Measurements from ENCODE around the gene ADRB1.

Gene ADRB1

DNA sequence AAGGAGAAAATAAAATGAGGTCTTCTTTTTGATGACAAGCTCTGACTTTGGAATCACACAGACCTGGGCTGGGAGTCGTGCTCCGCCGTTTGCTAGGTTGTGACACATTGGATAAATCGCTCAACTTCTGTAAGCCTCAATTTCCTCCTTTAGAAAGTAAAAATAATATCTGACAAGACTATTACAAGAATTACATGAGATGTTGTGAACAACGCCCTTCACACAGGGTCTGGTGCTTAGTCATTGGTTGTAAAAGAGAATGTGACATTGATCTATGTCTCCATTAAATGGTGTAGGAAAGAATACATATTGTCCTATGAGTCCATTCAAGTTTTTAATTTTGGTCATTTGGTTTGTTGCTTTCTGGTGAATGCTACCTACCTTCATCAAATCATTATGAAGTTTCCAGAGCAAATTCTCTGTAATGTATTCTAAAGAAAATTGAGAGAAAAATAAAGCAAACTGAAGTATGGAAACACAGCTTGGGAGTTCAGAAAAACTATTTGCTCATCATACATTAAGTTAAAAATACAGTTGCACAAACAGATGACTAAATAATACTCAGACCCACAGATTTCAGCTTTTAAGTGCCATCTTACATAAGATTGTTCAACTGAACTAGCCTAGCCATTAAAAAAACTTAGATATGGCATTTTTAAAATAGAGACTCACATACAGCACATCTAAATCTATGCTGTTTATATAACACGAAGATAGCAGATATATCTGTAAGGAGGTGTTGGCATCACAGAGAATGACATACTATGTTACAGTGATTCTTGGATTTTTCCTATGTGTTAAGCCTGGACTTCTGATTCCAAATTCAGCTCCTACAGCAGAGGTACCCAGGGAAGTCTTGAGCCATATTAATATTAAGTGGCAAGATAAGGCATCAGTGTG lies 12.3 kb upstream of the ADRB1 start:
- H3K27me3 Mint-ChIP-seq: peaks cover 14 to 28% of the 10 kb centered on the region in 2 donors
- H3K4me3 Mint-ChIP-seq: no peak overlapping the region
- no peaks in the 10 kb centered on the region for H3K9me3 Mint-ChIP-seq
- peaks cover 5 to 7% of the 10 kb centered on the region in 2 donors for H3K4me1 Mint-ChIP-seq (ENCODE audit: low read depth in 2 of 2)
- no peak for DNase-seq
- no peak overlapping the region for H3K27ac Mint-ChIP-seq
- no peaks in the 10 kb centered on the region for H3K36me3 Mint-ChIP-seq (ENCODE audit: insufficient read depth)
- no peak for ATAC-seq (replicated peaks)

DNA sequence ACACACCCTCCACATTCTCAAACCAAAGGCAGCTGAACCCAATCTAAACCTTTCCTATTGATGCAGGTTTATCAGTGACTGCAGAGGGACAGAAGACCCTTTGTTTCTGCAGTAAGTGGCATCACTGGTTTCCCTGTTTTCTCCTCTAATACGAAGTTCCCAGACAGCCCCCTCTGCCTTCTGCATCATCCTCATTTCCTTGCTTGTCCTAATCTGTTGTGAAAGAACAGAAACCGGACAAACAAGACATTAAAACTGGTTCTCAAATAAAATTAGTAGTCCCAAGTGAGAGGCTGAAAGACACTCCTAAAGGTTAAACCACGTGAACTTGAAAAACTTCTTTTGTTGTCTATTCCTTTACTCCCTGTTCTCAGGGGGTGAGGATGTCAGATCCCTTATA lies 10.1 kb upstream of the ADRB1 start:
- Mint-ChIP-seq H3K27me3 (peaks cover 13 to 31% of the 10 kb centered on the region in 2 donors), H3K4me1 (ENCODE audit: low read depth in 2 of 2) (peaks cover 5 to 7% of the 10 kb centered on the region in 2 donors), H3K36me3 (ENCODE audit: insufficient read depth) (no peaks in the 10 kb centered on the region), H3K4me3 (no peak overlapping the region), H3K9me3 (no peaks in the 10 kb centered on the region), H3K27ac (no peak overlapping the region)
- no peak for DNase-seq
- ATAC-seq (replicated peaks): no peak

DNA sequence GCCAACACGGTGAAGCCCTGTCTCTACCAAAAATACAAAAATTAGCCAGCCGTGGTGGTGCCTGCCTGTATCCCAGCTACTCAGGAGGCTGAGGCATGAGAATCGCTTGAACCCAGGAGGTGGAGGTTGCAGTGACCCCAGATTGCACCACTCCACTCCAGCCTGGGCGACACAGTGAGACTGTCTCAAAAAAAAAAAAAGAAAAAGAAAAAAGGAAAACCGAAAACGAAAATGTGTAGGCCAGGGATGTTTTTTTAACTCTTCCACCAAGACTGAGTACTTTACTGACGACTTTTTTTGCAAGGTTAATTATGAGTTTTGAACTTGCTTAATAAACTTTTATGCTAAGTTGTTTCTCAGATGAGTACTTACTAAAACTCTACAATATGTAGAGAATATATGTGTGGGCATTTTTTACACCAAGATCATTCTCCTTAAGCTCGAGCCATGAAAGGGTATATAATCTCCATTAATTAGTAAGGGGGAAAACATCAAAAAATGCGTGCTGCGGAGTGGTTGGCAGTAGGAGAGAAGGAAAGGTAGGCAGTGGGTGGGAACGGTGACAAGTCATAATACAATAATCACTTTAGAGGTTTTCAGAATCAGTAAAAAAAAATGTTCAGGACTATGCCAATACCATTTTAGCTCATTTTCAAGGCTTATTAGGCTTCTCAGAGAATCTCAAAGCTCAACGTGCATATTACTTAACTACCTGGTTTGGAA lies 8.6 kb upstream of the ADRB1 start:
- Mint-ChIP-seq H3K27me3 (peaks cover 12 to 26% of the 10 kb centered on the region in 2 donors), H3K9me3 (no peaks in the 10 kb centered on the region), H3K27ac (no peak overlapping the region), H3K4me1 (ENCODE audit: low read depth in 2 of 2) (peaks cover under 1% of the 10 kb centered on the region in 2 donors), H3K36me3 (ENCODE audit: insufficient read depth) (no peaks in the 10 kb centered on the region), H3K4me3 (no peak overlapping the region)
- DNase-seq (no peak), ATAC-seq (replicated peaks) (no peak)

DNA sequence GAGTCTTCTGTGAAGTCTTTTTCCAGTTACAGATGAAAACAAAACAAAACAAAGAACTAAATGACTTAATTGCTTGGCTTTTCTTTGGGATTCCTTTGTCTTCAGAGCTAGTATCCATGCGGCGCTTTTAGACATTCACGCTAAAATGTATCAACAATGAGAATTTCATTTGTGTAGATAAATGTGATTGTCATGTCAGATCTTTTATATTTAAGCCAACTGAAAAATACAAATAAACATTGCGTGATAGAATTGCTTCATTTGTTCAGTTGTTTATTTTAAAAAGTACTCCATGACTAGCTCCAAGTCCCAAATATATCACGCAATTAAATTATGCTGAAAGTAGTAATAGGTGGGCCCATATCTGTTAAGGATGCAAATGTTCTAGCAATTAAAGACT lies 7.9 kb upstream of the ADRB1 start:
- ATAC-seq (replicated peaks) (no peak), DNase-seq (no peak)
- H3K27me3 Mint-ChIP-seq: peaks cover 17 to 31% of the 10 kb centered on the region in 2 donors
- H3K36me3 Mint-ChIP-seq (ENCODE audit: insufficient read depth): no peaks in the 10 kb centered on the region
- H3K27ac Mint-ChIP-seq: no peak overlapping the region
- no peaks in the 10 kb centered on the region for H3K4me1 Mint-ChIP-seq (ENCODE audit: low read depth in 2 of 2)
- H3K4me3 Mint-ChIP-seq: no peak overlapping the region
- no peaks in the 10 kb centered on the region for H3K9me3 Mint-ChIP-seq

DNA sequence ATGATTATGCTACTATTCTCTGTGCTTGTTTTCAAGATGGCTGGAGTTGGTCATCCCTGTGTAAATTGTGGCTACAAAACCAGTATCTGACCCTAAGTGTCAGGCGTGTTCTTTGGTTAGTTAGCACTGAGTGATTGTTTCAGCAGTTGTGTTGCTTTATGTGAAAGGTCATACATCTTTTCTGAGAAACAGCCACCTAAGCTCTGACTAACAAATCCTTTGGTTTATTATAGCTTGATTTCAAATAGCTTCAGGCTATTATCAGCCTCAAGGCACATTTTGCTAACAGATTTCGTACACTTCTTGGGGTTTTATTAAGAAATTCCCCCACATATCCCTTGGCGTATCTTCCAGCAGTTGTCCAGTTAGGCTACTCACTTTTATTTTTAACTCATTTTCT lies 4.8 kb upstream of the ADRB1 start:
- DNase-seq (no peak), ATAC-seq (replicated peaks) (no peak)
- H3K27ac Mint-ChIP-seq: no peak overlapping the region
- no peaks in the 10 kb centered on the region for H3K9me3 Mint-ChIP-seq
- peaks cover 37 to 47% of the 10 kb centered on the region in 2 donors for H3K27me3 Mint-ChIP-seq
- peaks cover 0 to 5% of the 10 kb centered on the region in 2 donors for H3K4me1 Mint-ChIP-seq (ENCODE audit: low read depth in 2 of 2)
- H3K4me3 Mint-ChIP-seq: no peak overlapping the region
- no peaks in the 10 kb centered on the region for H3K36me3 Mint-ChIP-seq (ENCODE audit: insufficient read depth)

DNA sequence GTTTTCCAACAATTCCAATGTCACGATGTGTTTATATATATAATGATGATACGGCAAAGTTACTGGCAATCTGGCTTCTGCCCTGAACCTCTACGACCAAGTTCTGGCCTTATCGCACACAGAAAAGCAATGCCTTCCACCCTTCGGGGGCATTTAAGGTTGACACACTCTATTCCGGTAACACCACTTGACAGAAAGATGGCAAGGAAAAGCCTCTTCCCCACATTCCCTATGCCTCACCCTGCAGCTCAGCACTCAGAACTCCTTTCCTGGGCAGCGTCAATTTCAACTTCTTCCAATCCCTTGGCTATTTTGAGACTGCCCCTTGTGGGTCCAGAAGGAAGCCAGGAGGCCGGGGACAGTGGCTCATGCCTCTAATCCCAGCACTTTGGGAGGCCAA lies 2.5 kb upstream of the ADRB1 start:
- peaks cover 52 to 67% of the 10 kb centered on the region in 2 donors for H3K27me3 Mint-ChIP-seq

DNA sequence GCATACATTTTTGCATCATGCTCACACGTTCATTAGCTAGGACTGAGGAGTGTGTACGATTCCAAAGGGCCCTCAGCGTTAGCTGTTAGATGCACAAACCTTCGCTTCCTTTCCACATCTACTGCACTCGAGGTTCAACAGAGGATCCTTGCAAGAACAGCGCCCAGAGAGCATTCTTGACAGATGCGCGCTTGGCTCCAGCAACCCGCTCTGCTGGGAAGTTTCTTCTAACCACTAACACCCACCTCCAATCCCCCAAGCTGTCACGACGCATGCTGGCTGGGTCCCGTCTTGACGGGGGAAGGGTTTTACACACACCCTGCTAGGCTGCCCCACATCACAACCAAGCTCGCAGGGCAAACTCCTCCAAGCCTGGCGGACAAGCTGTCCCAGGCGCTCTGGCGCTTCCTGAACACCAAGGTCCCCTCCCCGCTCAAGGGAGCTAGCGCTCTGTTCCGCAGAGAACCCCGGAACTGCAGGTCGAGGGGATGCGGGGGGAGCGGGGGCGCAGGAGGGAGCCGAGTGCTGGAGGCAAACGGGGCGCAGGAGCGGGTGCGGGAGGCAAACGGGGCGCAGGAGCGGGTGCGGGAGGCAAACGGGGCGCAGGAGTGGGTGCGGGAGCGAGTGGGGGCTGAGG lies 653 bp upstream of the ADRB1 start:
- Mint-ChIP-seq H3K4me1 (ENCODE audit: low read depth in 2 of 2) (peaks cover 8 to 9% of the 10 kb centered on the region in 2 donors), H3K9me3 (no peaks in the 10 kb centered on the region), H3K27ac (no peak overlapping the region), H3K36me3 (ENCODE audit: insufficient read depth) (peaks cover 11% of the 10 kb centered on the region), H3K27me3 (peaks cover 56 to 78% of the 10 kb centered on the region in 2 donors), H3K4me3 (peak overlapping the region; percentile 80 to 85)
- peak; percentile 34 for ATAC-seq (replicated peaks)
- peak; percentile 7 to 20 (median 11) for DNase-seq

More for the DNA sequence above, 2.5 kb upstream of the ADRB1 start:
- Mint-ChIP-seq H3K27ac (no peak overlapping the region), H3K9me3 (no peaks in the 10 kb centered on the region), H3K36me3 (ENCODE audit: insufficient read depth) (peaks cover 10% of the 10 kb centered on the region), H3K4me3 (no peak overlapping the region), H3K4me1 (ENCODE audit: low read depth in 2 of 2) (peaks cover 8 to 9% of the 10 kb centered on the region in 2 donors)
- ATAC-seq (replicated peaks): no peak
- no peak for DNase-seq

DNA sequence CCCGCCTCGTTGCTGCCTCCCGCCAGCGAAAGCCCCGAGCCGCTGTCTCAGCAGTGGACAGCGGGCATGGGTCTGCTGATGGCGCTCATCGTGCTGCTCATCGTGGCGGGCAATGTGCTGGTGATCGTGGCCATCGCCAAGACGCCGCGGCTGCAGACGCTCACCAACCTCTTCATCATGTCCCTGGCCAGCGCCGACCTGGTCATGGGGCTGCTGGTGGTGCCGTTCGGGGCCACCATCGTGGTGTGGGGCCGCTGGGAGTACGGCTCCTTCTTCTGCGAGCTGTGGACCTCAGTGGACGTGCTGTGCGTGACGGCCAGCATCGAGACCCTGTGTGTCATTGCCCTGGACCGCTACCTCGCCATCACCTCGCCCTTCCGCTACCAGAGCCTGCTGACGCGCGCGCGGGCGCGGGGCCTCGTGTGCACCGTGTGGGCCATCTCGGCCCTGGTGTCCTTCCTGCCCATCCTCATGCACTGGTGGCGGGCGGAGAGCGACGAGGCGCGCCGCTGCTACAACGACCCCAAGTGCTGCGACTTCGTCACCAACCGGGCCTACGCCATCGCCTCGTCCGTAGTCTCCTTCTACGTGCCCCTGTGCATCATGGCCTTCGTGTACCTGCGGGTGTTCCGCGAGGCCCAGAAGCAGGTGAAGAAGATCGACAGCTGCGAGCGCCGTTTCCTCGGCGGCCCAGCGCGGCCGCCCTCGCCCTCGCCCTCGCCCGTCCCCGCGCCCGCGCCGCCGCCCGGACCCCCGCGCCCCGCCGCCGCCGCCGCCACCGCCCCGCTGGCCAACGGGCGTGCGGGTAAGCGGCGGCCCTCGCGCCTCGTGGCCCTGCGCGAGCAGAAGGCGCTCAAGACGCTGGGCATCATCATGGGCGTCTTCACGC lies 825 bp downstream of the ADRB1 start:
- no peak for DNase-seq
- Mint-ChIP-seq H3K36me3 (ENCODE audit: insufficient read depth) (peaks cover 11% of the 10 kb centered on the region), H3K27ac (peak overlapping the region in 1 of 2 donors; percentile 64), H3K9me3 (no peaks in the 10 kb centered on the region), H3K4me3 (peak overlapping the region; percentile 81 to 86), H3K4me1 (ENCODE audit: low read depth in 2 of 2) (peaks cover 8 to 9% of the 10 kb centered on the region in 2 donors), H3K27me3 (peaks cover 58 to 78% of the 10 kb centered on the region in 2 donors)
- no peak for ATAC-seq (replicated peaks)

DNA sequence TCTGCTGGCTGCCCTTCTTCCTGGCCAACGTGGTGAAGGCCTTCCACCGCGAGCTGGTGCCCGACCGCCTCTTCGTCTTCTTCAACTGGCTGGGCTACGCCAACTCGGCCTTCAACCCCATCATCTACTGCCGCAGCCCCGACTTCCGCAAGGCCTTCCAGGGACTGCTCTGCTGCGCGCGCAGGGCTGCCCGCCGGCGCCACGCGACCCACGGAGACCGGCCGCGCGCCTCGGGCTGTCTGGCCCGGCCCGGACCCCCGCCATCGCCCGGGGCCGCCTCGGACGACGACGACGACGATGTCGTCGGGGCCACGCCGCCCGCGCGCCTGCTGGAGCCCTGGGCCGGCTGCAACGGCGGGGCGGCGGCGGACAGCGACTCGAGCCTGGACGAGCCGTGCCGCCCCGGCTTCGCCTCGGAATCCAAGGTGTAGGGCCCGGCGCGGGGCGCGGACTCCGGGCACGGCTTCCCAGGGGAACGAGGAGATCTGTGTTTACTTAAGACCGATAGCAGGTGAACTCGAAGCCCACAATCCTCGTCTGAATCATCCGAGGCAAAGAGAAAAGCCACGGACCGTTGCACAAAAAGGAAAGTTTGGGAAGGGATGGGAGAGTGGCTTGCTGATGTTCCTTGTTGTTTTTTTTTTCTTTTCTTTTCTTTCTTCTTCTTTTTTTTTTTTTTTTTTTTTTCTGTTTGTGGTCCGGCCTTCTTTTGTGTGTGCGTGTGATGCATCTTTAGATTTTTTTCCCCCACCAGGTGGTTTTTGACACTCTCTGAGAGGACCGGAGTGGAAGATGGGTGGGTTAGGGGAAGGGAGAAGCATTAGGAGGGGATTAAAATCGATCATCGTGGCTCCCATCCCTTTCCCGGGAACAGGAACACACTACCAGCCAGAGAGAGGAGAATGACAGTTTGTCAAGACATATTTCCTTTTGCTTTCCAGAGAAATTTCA lies 1.7 kb downstream of the ADRB1 start:
- Mint-ChIP-seq H3K27me3 (peaks cover 56 to 80% of the 10 kb centered on the region in 2 donors), H3K9me3 (no peaks in the 10 kb centered on the region), H3K4me1 (ENCODE audit: low read depth in 2 of 2) (peaks cover 8 to 9% of the 10 kb centered on the region in 2 donors), H3K4me3 (peak overlapping the region; percentile 76 to 86), H3K27ac (peak overlapping the region; percentile 64 to 83), H3K36me3 (ENCODE audit: insufficient read depth) (peaks cover 11% of the 10 kb centered on the region)
- DNase-seq: peak in 2 of 3 experiments; percentile 7 to 13
- ATAC-seq (replicated peaks): peak; percentile 46

DNA sequence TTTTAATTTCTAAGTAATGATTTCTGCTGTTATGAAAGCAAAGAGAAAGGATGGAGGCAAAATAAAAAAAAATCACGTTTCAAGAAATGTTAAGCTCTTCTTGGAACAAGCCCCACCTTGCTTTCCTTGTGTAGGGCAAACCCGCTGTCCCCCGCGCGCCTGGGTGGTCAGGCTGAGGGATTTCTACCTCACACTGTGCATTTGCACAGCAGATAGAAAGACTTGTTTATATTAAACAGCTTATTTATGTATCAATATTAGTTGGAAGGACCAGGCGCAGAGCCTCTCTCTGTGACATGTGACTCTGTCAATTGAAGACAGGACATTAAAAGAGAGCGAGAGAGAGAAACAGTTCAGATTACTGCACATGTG lies 2.4 kb downstream of the ADRB1 start:
- Mint-ChIP-seq H3K4me3 (peak overlapping the region; percentile 76 to 86), H3K4me1 (ENCODE audit: low read depth in 2 of 2) (peaks cover 8 to 9% of the 10 kb centered on the region in 2 donors), H3K9me3 (no peaks in the 10 kb centered on the region), H3K27ac (peak overlapping the region in 1 of 2 donors; percentile 83), H3K27me3 (peaks cover 59 to 80% of the 10 kb centered on the region in 2 donors), H3K36me3 (ENCODE audit: insufficient read depth) (peaks cover 11% of the 10 kb centered on the region)
- ATAC-seq (replicated peaks) (no peak), DNase-seq (no peak)

DNA sequence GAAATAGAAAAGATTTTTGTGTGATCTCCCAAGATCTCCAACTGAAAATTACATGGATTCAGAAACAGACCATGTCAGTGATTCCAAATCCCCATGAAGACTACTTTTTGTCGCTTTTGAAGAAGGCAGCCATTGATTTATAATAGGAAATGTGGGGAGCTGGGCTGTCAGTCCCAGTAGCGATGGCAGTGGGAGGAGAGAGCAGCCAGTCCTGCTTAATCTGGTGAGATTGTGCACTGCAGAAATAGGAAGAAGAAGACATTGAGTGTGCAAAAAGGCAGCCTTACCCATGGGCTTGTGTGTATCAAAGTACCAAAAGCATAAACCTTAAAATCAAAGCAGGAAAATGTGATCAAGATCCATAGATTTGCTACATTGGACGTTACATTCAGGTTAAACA lies 4.8 kb downstream of the ADRB1 start:
- ATAC-seq (replicated peaks) (no peak), DNase-seq (no peak)
- peaks cover 46 to 76% of the 10 kb centered on the region in 2 donors for H3K27me3 Mint-ChIP-seq
- no peaks in the 10 kb centered on the region for H3K9me3 Mint-ChIP-seq
- no peak overlapping the region for H3K27ac Mint-ChIP-seq
- peaks cover 3 to 9% of the 10 kb centered on the region in 2 donors for H3K4me1 Mint-ChIP-seq (ENCODE audit: low read depth in 2 of 2)
- no peak overlapping the region for H3K4me3 Mint-ChIP-seq
- H3K36me3 Mint-ChIP-seq (ENCODE audit: insufficient read depth): peaks cover 11% of the 10 kb centered on the region

DNA sequence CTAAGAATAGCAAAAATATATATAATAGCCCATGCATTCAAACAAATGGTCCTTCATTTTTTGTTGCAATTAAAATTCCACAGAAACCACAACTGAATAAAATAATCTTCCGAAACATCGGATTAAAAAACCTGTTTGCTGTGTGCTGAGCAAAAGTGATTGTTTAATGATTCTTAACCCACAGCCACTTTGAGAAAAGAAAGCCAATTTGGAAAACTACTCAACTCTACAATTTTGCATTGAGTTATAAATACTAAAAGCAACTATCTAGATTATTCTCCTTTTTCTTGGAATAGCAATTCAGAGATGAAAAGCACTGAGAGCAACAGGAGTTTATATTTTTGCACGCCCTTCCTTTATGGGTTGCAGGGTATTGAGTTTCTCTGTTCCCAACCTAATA lies 8.0 kb downstream of the ADRB1 start:
- Mint-ChIP-seq H3K4me1 (ENCODE audit: low read depth in 2 of 2) (no peaks in the 10 kb centered on the region), H3K9me3 (no peaks in the 10 kb centered on the region), H3K36me3 (ENCODE audit: insufficient read depth) (no peaks in the 10 kb centered on the region), H3K27ac (no peak overlapping the region), H3K4me3 (no peak overlapping the region), H3K27me3 (peaks cover 28 to 64% of the 10 kb centered on the region in 2 donors)
- DNase-seq: no peak
- ATAC-seq (replicated peaks): no peak
